ENCODE results near the gene RAPGEF4. TPM values are rescaled to one million over a fixed set of nuclear protein-coding genes. Genes with fewer than 3 reads are reported as not detected.

The RAPGEF4 gene
- total RNA-seq, 4 donors from 2014 or later = 16.1 to 26.2 (median 21.3) TPM

DNA sequence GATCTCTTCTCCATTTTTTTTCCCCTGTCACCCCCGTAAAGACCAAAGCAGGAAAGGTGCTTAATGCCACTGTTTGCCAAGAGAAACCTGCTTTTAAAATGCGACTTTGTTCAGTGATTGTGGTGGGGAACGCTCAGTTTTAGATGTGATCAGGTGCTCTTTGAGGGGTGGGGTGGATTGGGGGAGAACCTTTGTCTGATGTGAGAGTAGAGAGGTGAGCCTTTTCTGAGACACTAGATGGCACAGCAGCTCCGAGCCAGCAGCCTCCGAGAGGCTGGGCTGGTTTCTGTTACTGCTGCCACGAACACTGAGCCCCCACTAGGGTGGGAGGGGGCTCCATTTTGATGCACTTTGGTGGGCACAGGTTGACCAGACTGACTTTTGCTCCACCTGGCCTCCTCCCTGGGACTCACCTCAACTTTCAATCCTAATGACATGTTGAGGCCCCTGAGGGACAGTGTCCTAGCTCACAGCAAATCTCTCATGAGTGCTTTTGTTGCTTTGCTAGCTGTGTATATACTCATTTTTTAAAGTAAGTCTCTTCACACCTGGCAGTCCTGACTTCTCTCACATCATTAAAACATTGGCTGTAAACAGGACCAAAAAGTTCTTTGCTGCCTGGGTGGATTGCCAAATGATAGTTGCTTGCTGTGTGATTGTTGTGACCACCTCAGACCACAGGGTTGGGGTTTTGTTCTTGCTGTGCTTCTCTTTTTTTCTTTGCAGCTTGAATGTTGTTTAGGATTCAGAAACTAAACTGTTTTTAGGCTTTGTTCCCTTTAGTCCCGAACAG lies 241.8 kb downstream of the RAPGEF4 start:
- intact Hi-C loops (cut with DNase I; ENCODE audit: low total_unique reads) = no loop called here
- H3K4me1 ChIP-seq = no peaks in the 10 kb centered on the region
- H3K27me3 ChIP-seq = no peaks in the 10 kb centered on the region
- TF ChIP-seq POLR2A (IDR thresholded peaks at IDR 0.05) (no peak), CTCF (IDR thresholded peaks at IDR 0.05) (peak in 3 of 4 experiments; percentile 26 to 53 (median 33))
- H3K36me3 ChIP-seq = no peaks in the 10 kb centered on the region
- H3K9me3 ChIP-seq = no peaks in the 10 kb centered on the region
- no peak overlapping the region for H3K4me3 ChIP-seq
- peak in 1 of 2 donors; percentile 19 for DNase-seq
- H3K27ac ChIP-seq = no peak overlapping the region

- Histone ChIP-seq H3K9me3 (no peaks in the 10 kb centered on the region), H3K27me3 (no peaks in the 10 kb centered on the region), H3K4me3 (no peak overlapping the region), H3K4me1 (no peaks in the 10 kb centered on the region), H3K27ac (no peak overlapping the region), H3K36me3 (no peaks in the 10 kb centered on the region)
- intact Hi-C loops (cut with DNase I; ENCODE audit: low total_unique reads) = no loop called here
- DNase-seq = no peak
- no peak for TF ChIP-seq POLR2A (IDR thresholded peaks at IDR 0.05)
- no peak for TF ChIP-seq CTCF (IDR thresholded peaks at IDR 0.05)
Measured at GRCh38 chr2:172978063-172978383, 242.4 kb downstream of the RAPGEF4 start.

- no peak for DNase-seq
- no peaks in the 10 kb centered on the region for H3K36me3 ChIP-seq
Measured at GRCh38 chr2:172985139-172985892, 249.7 kb downstream of the RAPGEF4 start.

GRCh38 chr2:172986040-172986439 lies 250.4 kb downstream of the RAPGEF4 start:
- Histone ChIP-seq H3K4me3 (no peak overlapping the region), H3K27me3 (no peaks in the 10 kb centered on the region), H3K9me3 (no peaks in the 10 kb centered on the region), H3K36me3 (no peaks in the 10 kb centered on the region), H3K27ac (no peak overlapping the region), H3K4me1 (no peaks in the 10 kb centered on the region)
- DNase-seq = no peak
- no peak for TF ChIP-seq CTCF (IDR thresholded peaks at IDR 0.05)
- no peak for TF ChIP-seq POLR2A (IDR thresholded peaks at IDR 0.05)
- intact Hi-C loops (cut with DNase I; ENCODE audit: low total_unique reads) = no loop called here

More at GRCh38 chr2:172985139-172985892, 249.7 kb downstream of the RAPGEF4 start:
- Histone ChIP-seq H3K9me3 (no peaks in the 10 kb centered on the region), H3K27me3 (no peaks in the 10 kb centered on the region), H3K4me1 (no peaks in the 10 kb centered on the region), H3K4me3 (no peak overlapping the region), H3K27ac (no peak overlapping the region)
- no peak for TF ChIP-seq CTCF (IDR thresholded peaks at IDR 0.05)
- TF ChIP-seq POLR2A (IDR thresholded peaks at IDR 0.05) = no peak
- intact Hi-C loops (cut with DNase I; ENCODE audit: low total_unique reads) = no loop called here

GRCh38 chr2:172988728-172989127 lies 253.1 kb downstream of the RAPGEF4 start:
- Histone ChIP-seq H3K4me1 (no peaks in the 10 kb centered on the region), H3K27me3 (no peaks in the 10 kb centered on the region), H3K9me3 (no peaks in the 10 kb centered on the region), H3K4me3 (no peak overlapping the region), H3K36me3 (no peaks in the 10 kb centered on the region), H3K27ac (no peak overlapping the region)
- TF ChIP-seq POLR2A (IDR thresholded peaks at IDR 0.05) (no peak), CTCF (IDR thresholded peaks at IDR 0.05) (no peak)
- intact Hi-C loops (cut with DNase I; ENCODE audit: low total_unique reads) = no loop called here
- no peak for DNase-seq
